ENCODE results near the gene GAL.

GAL gene

GRCh38 chr11:68654978-68655377, 29.4 kb upstream of the GAL start:
- H3K4me3 ChIP-seq (replicated peaks; ENCODE audit: low read depth, low read length) = no peak overlapping the region
- no peak for DNase-seq (ENCODE audit: low read depth)
- TF ChIP-seq CTCF (IDR thresholded peaks at IDR 0.05; ENCODE audit: low read length, missing control alignments) = no peak

GRCh38 chr11:68655406-68655805, 28.9 kb upstream of the GAL start:
- no peak overlapping the region for H3K4me3 ChIP-seq (replicated peaks; ENCODE audit: low read depth, low read length)
- DNase-seq (ENCODE audit: low read depth) = no peak
- no peak for TF ChIP-seq CTCF (IDR thresholded peaks at IDR 0.05; ENCODE audit: low read length, missing control alignments)

GRCh38 chr11:68655806-68656205, 28.5 kb upstream of the GAL start:
- no peak for DNase-seq (ENCODE audit: low read depth)
- no peak overlapping the region for H3K4me3 ChIP-seq (replicated peaks; ENCODE audit: low read depth, low read length)
- no peak for TF ChIP-seq CTCF (IDR thresholded peaks at IDR 0.05; ENCODE audit: low read length, missing control alignments)

GRCh38 chr11:68657021-68657780, 27.1 kb upstream of the GAL start:
- no peak for TF ChIP-seq CTCF (IDR thresholded peaks at IDR 0.05; ENCODE audit: low read length, missing control alignments)
- no peak for DNase-seq (ENCODE audit: low read depth)
- no peak overlapping the region for H3K4me3 ChIP-seq (replicated peaks; ENCODE audit: low read depth, low read length)

GRCh38 chr11:68658097-68658496, 26.2 kb upstream of the GAL start:
- no peak for DNase-seq (ENCODE audit: low read depth)
- no peak for TF ChIP-seq CTCF (IDR thresholded peaks at IDR 0.05; ENCODE audit: low read length, missing control alignments)
- H3K4me3 ChIP-seq (replicated peaks; ENCODE audit: low read depth, low read length) = no peak overlapping the region

GRCh38 chr11:68658661-68659060, 25.7 kb upstream of the GAL start:
- no peak for TF ChIP-seq CTCF (IDR thresholded peaks at IDR 0.05; ENCODE audit: low read length, missing control alignments)
- H3K4me3 ChIP-seq (replicated peaks; ENCODE audit: low read depth, low read length) = no peak overlapping the region
- peak; percentile 46 for DNase-seq (ENCODE audit: low read depth)
